RWPE2 (cell line): ENCODE data around the gene SUPT3H.

Experiments used
- ATAC-seq: fragments of 200-7000 bp; cut with Tn5 transposase; 3 replicates; pipeline ENCODE4 v1.9.1; 2021; ENCODE audit warnings: low read depth
- DNase-seq: peaks from one replicate; pipeline ENCODE4 v3.0.0-alpha.2; 2020; ENCODE audit warnings: low spot score
- H3K27ac ChIP-seq: fragments of 450-650 bp; 2 replicates; pipeline ENCODE4 v1.5.1; 2017; ENCODE audit warnings: mild to moderate bottlenecking; ENCODE audit not compliant: poor library complexity, severe bottlenecking
- H3K27me3 ChIP-seq: fragments of 250-450 bp; sonication (Bioruptor Pico); 2 replicates; pipeline ENCODE4 v1.5.1; 2021; ENCODE audit warnings: mild to moderate bottlenecking, moderate library complexity; ENCODE audit not compliant: insufficient read depth, poor library complexity, severe bottlenecking
- H3K36me3 ChIP-seq: fragments of 250-450 bp; sonication (Bioruptor Pico); 2 replicates; pipeline ENCODE4 v1.5.1; 2020; ENCODE audit warnings: low read depth, mild to moderate bottlenecking, moderate library complexity
- H3K4me1 ChIP-seq: fragments of 250-450 bp; sonication (Bioruptor Pico); 2 replicates; pipeline ENCODE4 v1.5.1; 2021; ENCODE audit warnings: mild to moderate bottlenecking, moderate library complexity; ENCODE audit not compliant: insufficient read depth, poor library complexity, severe bottlenecking
- H3K4me3 ChIP-seq: fragments of 250-450 bp; sonication (Bioruptor Pico); 2 replicates; pipeline ENCODE4 v1.5.1; 2021; ENCODE audit warnings: mild to moderate bottlenecking, moderate library complexity; ENCODE audit not compliant: severe bottlenecking
- H3K9me3 ChIP-seq: fragments of 250-450 bp; sonication (Bioruptor Pico); 2 replicates; pipeline ENCODE4 v1.5.1; 2021; ENCODE audit warnings: mild to moderate bottlenecking, moderate library complexity; ENCODE audit not compliant: severe bottlenecking
- CTCF ChIP-seq: fragments of 450-650 bp; IDR thresholded peaks from one replicate; pipeline ENCODE4 v1.5.1; 2017; ENCODE audit warnings: mild to moderate bottlenecking, moderate library complexity; ENCODE audit not compliant: poor library complexity, severe bottlenecking

SUPT3H gene

GRCh38 chr6:44960898-44961297, 416.8 kb downstream of the SUPT3H start:
- no peaks in the 10 kb centered on the region for H3K9me3 ChIP-seq
- no peaks in the 10 kb centered on the region for H3K36me3 ChIP-seq
- no peak overlapping the region for H3K27ac ChIP-seq
- TF ChIP-seq CTCF = no peak
- no peaks in the 10 kb centered on the region for H3K27me3 ChIP-seq
- H3K4me3 ChIP-seq = no peak overlapping the region
- no peak for ATAC-seq
- peaks cover under 1% of the 10 kb centered on the region for H3K4me1 ChIP-seq
- DNase-seq = no peak

- ATAC-seq (no peak), DNase-seq (no peak)
- no peaks in the 10 kb centered on the region for H3K27me3 ChIP-seq
- no peaks in the 10 kb centered on the region for H3K36me3 ChIP-seq
- H3K4me1 ChIP-seq = no peaks in the 10 kb centered on the region
- H3K9me3 ChIP-seq = no peaks in the 10 kb centered on the region
- no peak overlapping the region for H3K4me3 ChIP-seq
- H3K27ac ChIP-seq = no peak overlapping the region
- no peak for TF ChIP-seq CTCF
These were observed 418.1 kb downstream of the SUPT3H start for GRCh38 chr6:44959651-44960050.

- no peak for DNase-seq
- no peak for TF ChIP-seq CTCF
- Histone ChIP-seq H3K36me3 (0 out of 2 replicates have a peak, but pooled peaks cover under 1% of the 10 kb centered on the region), H3K4me3 (no peak overlapping the region), H3K27ac (no peak overlapping the region), H3K4me1 (no peaks in the 10 kb centered on the region), H3K9me3 (no peaks in the 10 kb centered on the region), H3K27me3 (no peaks in the 10 kb centered on the region)
- ATAC-seq = no peak
These were observed 420.6 kb downstream of the SUPT3H start for GRCh38 chr6:44957156-44957555.

- DNase-seq (no peak), ATAC-seq (no peak)
- Histone ChIP-seq H3K4me1 (no peaks in the 10 kb centered on the region), H3K9me3 (no peaks in the 10 kb centered on the region), H3K36me3 (0 out of 2 replicates have a peak, but pooled peaks cover 4% of the 10 kb centered on the region), H3K27ac (no peak overlapping the region), H3K4me3 (no peak overlapping the region), H3K27me3 (no peaks in the 10 kb centered on the region)
- TF ChIP-seq CTCF = no peak
These were observed 421.3 kb downstream of the SUPT3H start for GRCh38 chr6:44956396-44956795.

GRCh38 chr6:44955145-44955544, 422.6 kb downstream of the SUPT3H start:
- DNase-seq = no peak
- Histone ChIP-seq H3K27ac (no peak overlapping the region), H3K4me3 (no peak overlapping the region), H3K36me3 (0 out of 2 replicates have a peak, but pooled peaks cover 4% of the 10 kb centered on the region), H3K4me1 (no peaks in the 10 kb centered on the region), H3K27me3 (no peaks in the 10 kb centered on the region), H3K9me3 (no peaks in the 10 kb centered on the region)
- TF ChIP-seq CTCF = no peak
- no peak for ATAC-seq
